Neuronal stem cell (in vitro differentiated cells): ENCODE results near the gene RSPH1.

Experiments used
- DNase-seq: peaks from one replicate; pipeline ENCODE4 v3.0.0-alpha.2; 2013; ENCODE audit warnings: low spot score
- H2AFZ ChIP-seq: one replicate; pipeline ENCODE4 v1.6.1; 2013; ENCODE audit warnings: mild to moderate bottlenecking, low read length, inconsistent platforms
- H2AK5ac ChIP-seq: 2 replicates; pipeline ENCODE4 v1.6.1; 2013; ENCODE audit warnings: low read depth, mild to moderate bottlenecking, inconsistent platforms, low read length, moderate library complexity, mixed read lengths
- H2BK120ac ChIP-seq: 2 replicates; pipeline ENCODE4 v1.6.1; 2013; ENCODE audit warnings: low read depth, mild to moderate bottlenecking, inconsistent platforms, low read length, moderate library complexity, mixed read lengths
- H2BK12ac ChIP-seq: one replicate; pipeline ENCODE4 v1.6.1; 2013; ENCODE audit warnings: low read length, inconsistent platforms
- H2BK15ac ChIP-seq: 2 replicates; pipeline ENCODE4 v1.6.1; 2013; ENCODE audit warnings: mild to moderate bottlenecking, low read length, inconsistent platforms, mixed read lengths
- H2BK5ac ChIP-seq: one replicate; pipeline ENCODE4 v1.6.1; 2013; ENCODE audit warnings: inconsistent platforms, mild to moderate bottlenecking, low read length, moderate library complexity
- H3K14ac ChIP-seq: one replicate; pipeline ENCODE4 v1.6.1; 2013; ENCODE audit warnings: low read length, inconsistent platforms
- H3K18ac ChIP-seq: 2 replicates; pipeline ENCODE4 v1.6.1; 2013; ENCODE audit warnings: low read length, inconsistent platforms
- H3K23ac ChIP-seq: 2 replicates; pipeline ENCODE4 v1.6.1; 2013; ENCODE audit warnings: low read depth, mild to moderate bottlenecking, mixed read lengths, low read length, inconsistent platforms; ENCODE audit not compliant: poor library complexity
- H3K27ac ChIP-seq: replicated peaks from 3 replicates; pipeline ENCODE4 v1.5.1; 2013; ENCODE audit warnings: low read length, inconsistent platforms
- H3K27me3 ChIP-seq, 3 experiments: 2 replicates each; pipeline ENCODE4 v1.6.1; 2013; ENCODE audit warnings: low read length in 3 of 3, mild to moderate bottlenecking in 2 of 3, inconsistent platforms in 1 of 3, low read depth in 1 of 3, mixed read lengths in 1 of 3, moderate library complexity in 1 of 3; ENCODE audit not compliant: control insufficient read depth in 3 of 3, insufficient read depth in 3 of 3
- H3K36me3 ChIP-seq, 2 donors: replicated peaks in 1 of 2; 2 replicates each; pipeline ENCODE4 v1.6.1; 2013; ENCODE audit warnings: low read length in 2 of 2; ENCODE audit not compliant: control insufficient read depth in 2 of 2, insufficient read depth in 2 of 2
- H3K4ac ChIP-seq: 2 replicates; pipeline ENCODE4 v1.6.1; 2013; ENCODE audit warnings: inconsistent platforms, mild to moderate bottlenecking, low read length, moderate library complexity
- H3K4me1 ChIP-seq, 2 donors: 1 replicate in 1 of 2; 2 replicates in 1 of 2; pipeline ENCODE4 v1.6.1; 2013; ENCODE audit warnings: low read length in 2 of 2, low read depth in 1 of 2; ENCODE audit not compliant: control insufficient read depth in 2 of 2, insufficient read depth in 1 of 2
- H3K4me2 ChIP-seq: one replicate; pipeline ENCODE4 v1.6.1; 2013; ENCODE audit warnings: mild to moderate bottlenecking, low read length, inconsistent platforms; ENCODE audit not compliant: insufficient read depth, poor library complexity, severe bottlenecking
- H3K4me3 ChIP-seq, 2 donors: 2 replicates each; pipeline ENCODE4 v1.5.1; 2013; ENCODE audit warnings: low read length in 2 of 2, mild to moderate bottlenecking in 2 of 2, inconsistent platforms in 1 of 2, moderate library complexity in 1 of 2
- H3K79me1 ChIP-seq: one replicate; pipeline ENCODE4 v1.6.1; 2013; ENCODE audit warnings: low read depth, mild to moderate bottlenecking, inconsistent platforms, low read length, moderate library complexity
- H3K9ac ChIP-seq: one replicate; pipeline ENCODE4 v1.6.1; 2013; ENCODE audit warnings: mild to moderate bottlenecking, low read depth, low read length, inconsistent platforms; ENCODE audit not compliant: poor library complexity
- H3K9me3 ChIP-seq, 2 donors: replicated peaks in 1 of 2; 2 replicates each; pipeline versions ENCODE3 to v1.6.1; 2013; ENCODE audit warnings: low read length in 2 of 2, mild to moderate bottlenecking in 2 of 2, inconsistent platforms in 1 of 2, low read depth in 1 of 2, mixed read lengths in 1 of 2, moderate library complexity in 1 of 2; ENCODE audit not compliant: control insufficient read depth in 2 of 2, insufficient read depth in 1 of 2
- H4K8ac ChIP-seq: one replicate; pipeline ENCODE4 v1.6.1; 2013; ENCODE audit warnings: low read depth, mild to moderate bottlenecking, inconsistent platforms, low read length, moderate library complexity
- H4K91ac ChIP-seq: one replicate; pipeline ENCODE4 v1.6.1; 2013; ENCODE audit warnings: low read length, low read depth, mild to moderate bottlenecking, inconsistent platforms; ENCODE audit not compliant: poor library complexity
- WGBS, 2 donors: extraction: QIAGEN DNeasy Blood & Tissue Kit; methylation state at CpG; one replicate each; pipeline ENCODE4 v1.1.7; 2013; ENCODE audit warnings: missing lambda C conversion rate in 2 of 2, mixed read lengths in 1 of 2; ENCODE audit not compliant: insufficient read length in 2 of 2, insufficient replicate concordance in 1 of 2; ENCODE audit errors: extremely low coverage in 2 of 2; 5-methylcytosine and 5-hydroxymethylcytosine counted together

RSPH1 gene

DNA sequence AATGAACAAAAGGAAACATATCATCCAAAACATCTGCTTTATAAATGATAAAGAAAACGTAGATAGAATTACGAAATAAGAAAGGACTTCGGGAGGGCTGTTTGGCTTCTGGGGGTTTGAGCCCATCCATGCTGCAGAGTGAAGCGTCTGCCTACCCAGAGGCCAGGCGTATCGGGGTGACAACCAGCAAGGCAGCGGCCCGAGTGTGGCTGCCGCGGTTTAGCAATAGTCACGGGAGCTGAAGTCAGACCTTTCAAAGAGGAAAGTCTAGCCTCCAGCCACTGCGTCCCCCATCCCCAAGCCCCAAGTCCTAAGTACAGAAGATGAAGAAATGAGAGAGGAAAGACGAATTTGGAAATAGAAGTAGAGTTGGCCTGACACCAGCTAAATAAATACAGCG, 26.2 kb upstream of the RSPH1 start:
- no peak overlapping the region for H3K9ac ChIP-seq
- peak overlapping the region; percentile 66 for H4K91ac ChIP-seq
- H3K36me3 ChIP-seq, result no peaks in the 10 kb centered on the region
- no peak overlapping the region for H2AK5ac ChIP-seq
- H3K18ac ChIP-seq, result no peak overlapping the region
- H2BK15ac ChIP-seq, result no peak overlapping the region
- H3K4me3 ChIP-seq, result no peak overlapping the region
- no peak overlapping the region for H3K4me2 ChIP-seq
- H3K4ac ChIP-seq, result no peak overlapping the region
- H2BK12ac ChIP-seq, result no peak overlapping the region
- peak overlapping the region; percentile 2 for H2BK120ac ChIP-seq
- whole genome bisulfite sequencing, 2 donors, result no CpG with 5 or more reads among the region's 14 CpGs
- no peak for DNase-seq
- H3K9me3 ChIP-seq, result no peaks in the 10 kb centered on the region
- H2BK5ac ChIP-seq, result no peak overlapping the region
- H3K4me1 ChIP-seq, result peaks cover 14 to 17% of the 10 kb centered on the region in 2 donors
- peaks cover 0 to 63% (median 0%) of the 10 kb centered on the region in 3 experiments for H3K27me3 ChIP-seq
- H4K8ac ChIP-seq, result no peak overlapping the region
- no peak overlapping the region for H2AFZ ChIP-seq
- no peak overlapping the region for H3K27ac ChIP-seq
- no peak overlapping the region for H3K23ac ChIP-seq
- H3K79me1 ChIP-seq, result no peaks in the 10 kb centered on the region
- H3K14ac ChIP-seq, result no peak overlapping the region

DNA sequence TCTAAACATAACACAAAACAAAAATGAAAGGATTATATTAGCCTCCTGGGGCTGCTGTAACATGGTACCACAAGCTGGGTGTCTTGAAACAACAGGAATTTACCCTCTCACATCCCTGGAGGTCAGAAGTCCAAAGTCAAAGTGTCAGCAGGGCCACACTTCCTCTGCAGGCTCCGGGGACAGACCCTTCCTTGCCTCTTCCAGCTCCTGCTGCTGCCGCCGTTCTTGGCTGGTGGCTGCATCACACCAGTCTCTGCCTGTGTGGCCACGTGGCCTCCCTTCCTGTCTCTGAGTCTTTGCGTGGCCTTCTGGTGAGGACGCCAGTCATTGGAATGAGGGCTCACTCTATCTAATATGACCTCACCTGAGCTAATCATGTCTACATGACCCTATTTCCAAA, 25.8 kb upstream of the RSPH1 start:
- Histone ChIP-seq H3K27me3 (peaks cover 0 to 63% (median 0%) of the 10 kb centered on the region in 3 experiments), H2BK12ac (no peak overlapping the region), H3K9ac (no peak overlapping the region), H3K9me3 (no peaks in the 10 kb centered on the region), H3K4me3 (no peak overlapping the region), H3K79me1 (no peaks in the 10 kb centered on the region), H3K36me3 (no peaks in the 10 kb centered on the region), H4K8ac (no peak overlapping the region), H3K4ac (no peak overlapping the region), H3K18ac (no peak overlapping the region), H3K4me1 (peaks cover 14 to 17% of the 10 kb centered on the region in 2 donors), H2BK15ac (no peak overlapping the region), H2AK5ac (no peak overlapping the region), H3K27ac (no peak overlapping the region), H2AFZ (no peak overlapping the region), H3K23ac (no peak overlapping the region), H2BK5ac (no peak overlapping the region), H3K4me2 (no peak overlapping the region), H4K91ac (no peak overlapping the region), H3K14ac (no peak overlapping the region), H2BK120ac (no peak overlapping the region)
- WGBS, 2 donors, result no CpG with 5 or more reads among the region's 6 CpGs
- DNase-seq, result no peak

DNA sequence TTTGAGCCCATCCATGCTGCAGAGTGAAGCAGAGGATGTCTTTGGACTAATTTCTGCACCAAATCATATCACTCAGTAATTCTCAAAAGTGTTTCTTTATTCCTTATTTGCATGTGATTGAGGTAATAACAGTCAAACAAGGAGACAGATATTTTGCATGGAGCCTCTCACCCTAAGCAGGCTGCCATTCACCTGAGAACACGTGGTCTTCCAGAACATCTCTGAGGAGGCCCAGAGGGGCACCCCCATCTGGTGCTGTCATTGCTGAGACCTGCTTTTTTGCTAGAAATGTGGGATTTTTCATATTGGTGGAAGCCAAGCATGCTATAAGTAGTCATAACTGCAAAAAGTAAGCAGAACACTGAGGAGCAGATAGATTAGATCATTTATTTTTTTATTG, 25.4 kb upstream of the RSPH1 start:
- DNase-seq, result no peak
- H3K9ac ChIP-seq, result no peak overlapping the region
- no peak overlapping the region for H4K8ac ChIP-seq
- no peaks in the 10 kb centered on the region for H3K9me3 ChIP-seq
- H2AK5ac ChIP-seq, result no peak overlapping the region
- no peak overlapping the region for H3K14ac ChIP-seq
- H2AFZ ChIP-seq, result no peak overlapping the region
- H4K91ac ChIP-seq, result no peak overlapping the region
- no peak overlapping the region for H3K4ac ChIP-seq
- no peak overlapping the region for H3K27ac ChIP-seq
- peaks cover 14 to 17% of the 10 kb centered on the region in 2 donors for H3K4me1 ChIP-seq
- no peak overlapping the region for H3K4me2 ChIP-seq
- no peaks in the 10 kb centered on the region for H3K79me1 ChIP-seq
- H2BK5ac ChIP-seq, result no peak overlapping the region
- H2BK15ac ChIP-seq, result no peak overlapping the region
- peaks cover 0 to 65% (median 0%) of the 10 kb centered on the region in 3 experiments for H3K27me3 ChIP-seq
- WGBS, 2 donors, result no CpG with 5 or more reads among the region's 1 CpG
- H3K36me3 ChIP-seq, result no peaks in the 10 kb centered on the region
- no peak overlapping the region for H3K18ac ChIP-seq
- H3K23ac ChIP-seq, result no peak overlapping the region
- no peak overlapping the region for H2BK12ac ChIP-seq
- H3K4me3 ChIP-seq, result no peak overlapping the region
- no peak overlapping the region for H2BK120ac ChIP-seq

DNA sequence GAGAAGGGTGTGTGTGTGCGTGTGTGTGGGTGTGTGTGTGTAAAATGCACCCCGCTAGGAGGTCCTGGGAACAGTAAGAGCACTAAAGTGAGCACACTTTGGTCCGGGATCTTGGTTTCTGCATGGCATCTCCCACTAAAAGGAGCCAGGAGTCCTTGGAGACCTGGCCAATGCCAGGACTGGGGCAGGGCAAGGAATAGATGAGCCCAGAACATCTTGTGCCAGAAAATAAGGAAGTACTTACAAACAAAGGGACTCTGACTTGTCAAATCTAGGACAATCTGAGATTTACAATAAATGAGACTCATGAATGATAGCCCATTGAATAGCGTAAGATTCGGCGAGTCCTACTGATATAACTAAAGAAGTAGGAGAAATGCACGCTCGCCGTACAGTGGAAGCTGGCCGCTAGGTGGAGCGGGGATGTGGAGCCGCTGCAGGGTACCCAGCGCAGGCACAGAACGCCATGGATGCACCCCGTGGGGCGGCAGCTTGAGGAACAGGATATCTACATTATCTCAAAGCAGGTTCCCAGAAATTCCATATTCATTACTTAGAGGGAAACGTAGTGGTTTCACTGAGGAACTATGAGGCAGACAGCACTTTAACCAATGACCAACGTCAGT, 24.7 kb upstream of the RSPH1 start:
- no CpG with 5 or more reads among the region's 18 CpGs for WGBS, 2 donors
- Histone ChIP-seq H4K91ac (no peak overlapping the region), H3K9me3 (no peaks in the 10 kb centered on the region), H2BK15ac (no peak overlapping the region), H3K27me3 (peaks cover 0 to 68% (median 0%) of the 10 kb centered on the region in 3 experiments), H2AK5ac (no peak overlapping the region), H3K36me3 (no peaks in the 10 kb centered on the region), H3K9ac (no peak overlapping the region), H3K4ac (no peak overlapping the region), H2BK5ac (no peak overlapping the region), H2AFZ (no peak overlapping the region), H4K8ac (no peak overlapping the region), H3K4me2 (no peak overlapping the region), H3K27ac (no peak overlapping the region), H3K18ac (no peak overlapping the region), H3K4me1 (peaks cover 13 to 14% of the 10 kb centered on the region in 2 donors), H3K14ac (no peak overlapping the region), H2BK120ac (no peak overlapping the region), H2BK12ac (no peak overlapping the region), H3K4me3 (no peak overlapping the region), H3K23ac (no peak overlapping the region), H3K79me1 (no peaks in the 10 kb centered on the region)
- no peak for DNase-seq
